RCC 7860 (cell line): ENCODE results near the gene GRIA3.
"Not testable (repeated sequence)": the region's sequence is repeated elsewhere in the genome, so short reads cannot be mapped to it uniquely, and the experiment has no call there.

ENCODE experiments used
- DNase-seq: peaks from one replicate; pipeline ENCODE4 v3.0.0-alpha.2; 2015; ENCODE audit warnings: low spot score
- FAIRE-seq: peaks from 2 replicates; lab custom pipeline; 2012; peaks lifted over from hg19 to GRCh38; lab: Jason Lieb, UNC

The GRIA3 gene

DNA sequence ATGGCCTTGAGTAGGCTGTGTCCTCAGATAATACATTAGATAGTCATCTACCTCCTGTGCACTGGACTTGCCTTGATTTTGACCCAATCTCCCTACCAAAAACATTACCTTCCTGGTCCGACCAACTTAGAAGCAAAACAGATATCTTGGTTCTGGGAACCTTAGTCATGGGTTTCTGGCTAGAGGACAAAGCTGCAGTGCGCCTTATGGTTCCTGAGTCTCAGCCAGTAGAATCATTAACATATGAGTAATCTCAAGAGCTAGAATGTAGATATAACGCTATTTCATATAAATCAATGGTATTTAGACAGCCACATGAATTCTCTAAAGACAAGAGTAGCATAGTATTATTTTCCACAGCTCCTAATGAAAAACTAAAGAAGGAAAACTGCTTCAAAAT is 83.1 kb downstream of the GRIA3 start:
- FAIRE-seq: no peak
- DNase-seq: no peak

DNA sequence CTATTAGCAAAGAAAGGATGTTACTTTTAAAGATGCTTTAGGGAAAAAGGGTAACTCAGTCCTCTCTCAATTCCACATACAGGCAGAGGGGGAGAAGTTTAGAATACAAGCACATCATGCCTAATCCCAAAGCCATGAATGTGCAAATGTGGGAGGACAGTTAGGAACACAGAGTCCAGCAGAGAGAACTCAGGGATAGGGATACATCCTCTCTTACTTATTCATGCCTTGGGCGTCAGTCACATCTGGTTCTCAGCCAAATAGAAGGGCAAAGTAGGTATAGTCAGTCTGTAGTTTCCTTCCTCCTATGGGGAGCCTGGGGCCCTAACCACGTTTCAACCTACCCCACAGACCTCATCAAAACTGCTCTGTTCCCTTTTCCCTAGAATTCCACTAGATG is 87.8 kb downstream of the GRIA3 start:
- FAIRE-seq (no peak), DNase-seq (no peak)

DNA sequence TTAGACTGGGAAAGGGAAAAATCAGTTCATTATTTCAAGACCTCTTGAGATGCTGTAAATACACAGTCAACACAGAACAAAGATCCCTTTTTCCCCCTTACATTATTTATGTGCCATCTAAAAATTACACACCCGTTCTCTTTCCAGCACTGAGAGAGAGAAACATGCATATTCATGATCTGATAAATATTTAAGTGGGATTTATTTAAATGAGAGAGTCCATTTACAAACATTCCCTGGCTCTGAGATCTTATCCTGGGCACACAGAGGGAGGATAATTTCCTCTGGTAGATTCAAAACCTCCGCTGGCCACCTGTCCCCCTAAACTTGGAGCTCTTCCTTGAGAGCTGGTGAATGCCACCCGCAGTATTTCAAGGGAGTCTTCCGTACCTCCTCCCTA is 88.6 kb downstream of the GRIA3 start:
- no peak for DNase-seq
- no peak for FAIRE-seq

DNA sequence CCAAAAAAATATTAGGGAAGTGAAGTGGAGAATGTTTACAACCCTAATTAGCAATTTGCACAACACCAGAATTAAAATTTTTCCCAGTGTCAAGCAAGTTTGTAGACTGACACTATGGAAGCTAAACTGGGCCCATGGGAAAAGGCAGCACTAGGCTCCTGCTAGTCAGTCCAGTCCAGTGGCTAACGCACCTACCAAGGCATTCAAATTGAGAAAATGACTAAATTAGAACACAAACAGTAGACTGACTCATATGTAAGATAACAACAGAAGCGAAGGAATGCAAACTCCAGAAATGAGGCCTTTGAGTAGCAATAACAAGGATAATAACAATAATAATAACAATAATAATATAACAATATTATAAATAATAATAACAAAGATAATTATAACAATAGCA is 90.7 kb downstream of the GRIA3 start:
- no peak for FAIRE-seq
- DNase-seq: no peak

DNA sequence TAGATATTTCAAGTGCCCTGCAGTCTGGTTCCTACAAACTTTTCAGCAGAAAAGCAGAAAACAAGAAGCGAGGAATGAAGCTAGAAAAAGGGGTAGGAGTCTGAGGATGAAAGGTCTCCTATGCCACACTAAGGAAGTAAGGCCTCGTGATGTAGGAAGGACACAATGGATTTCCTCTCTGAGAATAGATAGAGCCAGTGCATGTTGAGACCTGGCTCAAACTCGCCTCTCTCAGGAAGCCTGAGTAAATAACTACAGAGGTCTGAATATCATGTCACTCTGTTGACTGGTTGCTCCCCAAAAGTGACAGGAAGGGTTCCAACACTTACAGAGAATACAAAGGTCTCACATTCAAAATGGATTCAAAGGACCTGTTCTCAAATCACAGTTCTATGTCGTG is 93.3 kb downstream of the GRIA3 start:
- DNase-seq: no peak
- FAIRE-seq: no peak

DNA sequence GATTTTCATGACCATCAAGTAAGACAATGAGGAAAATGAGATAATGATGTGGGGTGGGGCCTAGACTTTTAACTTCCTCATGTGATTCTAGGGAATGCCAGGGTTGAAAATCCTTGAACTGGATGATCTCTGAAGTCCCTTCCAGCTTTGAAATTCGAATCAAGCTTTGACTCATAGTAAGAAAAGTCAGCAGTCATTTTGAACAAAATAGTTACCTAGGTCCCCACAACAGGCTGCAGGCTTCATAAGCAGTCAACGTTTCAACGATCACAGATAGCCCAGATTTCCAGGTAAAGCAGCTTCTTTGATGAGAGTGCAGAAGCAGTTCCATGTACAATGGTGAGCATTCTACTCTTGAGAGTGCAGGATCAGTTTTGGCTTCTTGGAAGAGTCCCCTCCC is 93.7 kb downstream of the GRIA3 start:
- no peak for DNase-seq
- FAIRE-seq: no peak

DNA sequence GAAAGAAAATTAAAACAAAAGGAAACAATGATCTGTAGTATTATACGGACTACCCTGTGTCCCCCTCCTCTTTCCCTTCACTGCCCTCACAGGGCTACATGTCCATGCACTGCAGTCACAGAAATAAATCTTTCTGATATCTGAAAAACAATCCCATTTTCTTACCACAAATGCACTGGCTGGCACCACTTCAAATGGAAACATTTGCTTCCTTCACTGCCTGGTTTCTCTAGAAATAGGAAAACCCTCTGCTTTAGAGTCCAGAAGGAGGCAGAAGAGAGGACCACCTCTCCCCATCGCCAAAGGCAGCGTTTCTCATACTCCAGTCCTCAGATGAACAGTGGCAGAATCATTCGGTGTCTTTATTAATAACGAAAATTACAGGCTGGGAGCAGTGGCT is 98.2 kb downstream of the GRIA3 start:
- FAIRE-seq: no peak
- DNase-seq: no peak

DNA sequence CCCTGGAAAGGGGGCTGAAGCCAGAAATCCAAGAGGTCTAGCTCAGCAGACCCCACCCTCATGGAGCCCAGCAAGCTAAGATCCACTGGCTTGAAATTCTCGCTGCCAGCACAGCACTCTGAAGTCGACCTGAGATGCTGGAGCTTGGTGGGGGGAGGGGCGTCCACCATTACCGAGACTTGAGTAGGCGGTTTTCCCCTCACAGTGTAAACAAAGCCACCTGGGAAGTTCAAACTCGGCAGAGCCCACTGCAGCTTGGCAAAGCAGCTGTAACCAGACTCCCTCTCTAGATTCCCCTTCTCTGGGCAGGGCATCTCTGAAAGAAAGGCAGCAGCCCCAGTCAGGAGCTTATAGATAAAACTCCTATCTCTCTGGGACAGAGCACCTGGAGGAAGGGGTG is 99.3 kb downstream of the GRIA3 start:
- not testable (repeated sequence) for DNase-seq, FAIRE-seq

DNA sequence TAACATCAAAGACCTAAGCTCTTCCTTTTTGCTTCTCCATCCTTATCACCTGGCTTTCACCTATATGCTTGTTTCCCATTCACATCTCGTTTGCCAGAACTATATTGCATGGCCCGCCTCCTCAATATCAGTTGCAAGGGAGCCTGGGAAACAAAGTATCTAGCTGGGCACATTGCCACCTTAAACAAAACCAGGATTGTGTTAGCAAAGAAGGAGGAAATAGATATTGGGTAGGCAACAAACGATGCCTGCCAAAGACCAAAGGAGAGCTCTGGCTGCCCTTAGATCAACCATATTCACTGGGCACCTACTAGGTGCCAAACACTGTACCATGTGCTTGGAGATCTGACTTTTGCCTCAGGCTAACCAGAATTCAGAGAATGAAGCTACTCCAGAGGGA is 107.5 kb downstream of the GRIA3 start:
- no peak for DNase-seq
- FAIRE-seq: no peak

DNA sequence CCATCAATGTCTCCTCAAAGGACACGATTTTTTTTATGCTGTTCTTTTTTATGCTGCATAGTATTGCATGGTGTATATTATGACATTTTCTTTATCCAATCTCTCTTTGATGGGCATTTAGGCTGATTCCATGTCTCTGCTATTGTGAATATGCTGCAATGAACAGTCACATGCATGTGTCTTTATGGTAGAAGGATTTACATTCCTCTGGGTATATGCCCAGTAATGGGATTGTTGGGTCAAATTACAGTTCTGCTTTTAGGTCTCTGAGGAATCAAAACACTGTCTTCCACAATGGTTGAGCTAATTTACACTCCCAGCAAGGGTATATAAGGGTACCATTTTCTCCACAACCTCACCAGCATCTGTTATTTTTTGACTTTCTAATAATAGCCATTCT is 113.9 kb downstream of the GRIA3 start:
- FAIRE-seq (no peak), DNase-seq (no peak)

DNA sequence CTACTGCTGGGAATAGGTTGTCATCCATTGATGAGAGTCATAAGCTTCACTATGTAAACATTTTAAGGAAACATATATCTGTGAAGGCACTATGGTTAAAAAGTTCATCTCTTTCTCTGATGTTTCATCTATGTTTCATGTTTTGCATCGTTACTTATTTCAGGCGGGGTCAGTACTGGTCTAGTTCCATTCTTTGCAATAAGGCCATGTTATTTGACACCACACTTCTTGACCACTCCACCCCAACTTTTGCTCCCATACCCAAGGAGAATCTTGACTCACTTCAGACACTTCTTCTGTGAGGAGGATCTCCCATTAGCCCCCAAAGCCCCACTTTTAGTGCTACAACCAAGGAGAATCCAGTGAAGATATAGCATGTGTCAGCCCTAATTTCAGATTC is 119.4 kb downstream of the GRIA3 start:
- DNase-seq (no peak), FAIRE-seq (no peak)

DNA sequence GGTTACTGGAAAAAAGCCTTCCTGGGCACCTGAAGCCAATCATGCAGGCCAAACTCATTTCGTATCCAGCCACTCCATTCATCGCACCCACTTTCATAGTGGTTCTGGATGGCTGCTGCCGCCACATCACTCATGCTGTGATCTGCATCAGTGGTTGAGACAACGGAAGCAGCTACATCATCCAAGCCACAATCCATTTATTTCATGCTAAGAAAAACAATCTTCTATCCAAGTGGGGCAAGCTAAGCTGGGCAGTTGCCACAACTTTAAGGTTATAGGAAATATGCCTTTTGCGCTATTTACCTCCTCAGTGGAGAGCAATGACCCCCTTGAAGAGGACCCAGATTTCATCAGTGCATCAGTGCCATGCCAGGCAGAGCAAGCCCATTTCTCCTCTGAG is 124.6 kb downstream of the GRIA3 start:
- FAIRE-seq (no peak), DNase-seq (peak; percentile 7)

DNA sequence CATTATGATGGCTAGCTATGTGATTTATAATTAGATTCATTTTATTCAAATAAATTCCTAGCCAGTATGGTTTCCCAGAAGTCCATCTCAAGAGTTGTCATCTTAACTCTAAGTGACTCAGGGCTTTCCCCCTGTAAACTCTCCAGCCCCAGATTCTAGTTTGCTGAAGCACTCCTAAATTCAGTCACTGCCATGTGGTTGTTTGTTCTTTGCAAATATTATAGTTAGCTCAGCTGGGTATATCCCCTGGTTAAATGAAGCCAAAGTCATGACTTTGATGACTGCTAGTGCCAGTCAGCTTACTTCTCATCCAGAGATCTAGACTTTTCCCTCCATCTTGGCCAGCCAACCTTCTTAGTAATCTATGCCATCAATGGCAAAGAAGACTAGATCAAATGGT is 126.0 kb downstream of the GRIA3 start:
- FAIRE-seq: no peak
- no peak for DNase-seq

DNA sequence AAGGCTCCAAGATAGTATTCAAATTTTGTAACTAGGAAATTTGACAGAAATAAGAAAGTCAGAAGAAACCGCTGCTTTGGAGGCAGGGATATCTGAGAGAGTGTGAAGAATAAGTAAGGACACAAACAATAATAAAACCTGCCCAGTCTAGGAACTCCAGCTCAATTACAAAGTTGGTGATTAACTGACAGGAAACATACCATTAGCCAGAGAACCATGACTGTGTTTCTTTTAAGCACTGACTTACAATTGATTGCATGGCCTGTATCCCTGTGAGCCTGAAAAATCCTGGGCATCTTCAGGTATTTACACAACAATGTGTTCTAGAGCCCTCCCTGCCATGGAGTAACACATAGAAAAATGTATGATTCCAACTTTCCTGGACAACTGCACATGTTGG is 127.4 kb downstream of the GRIA3 start:
- DNase-seq (no peak), FAIRE-seq (no peak)

DNA sequence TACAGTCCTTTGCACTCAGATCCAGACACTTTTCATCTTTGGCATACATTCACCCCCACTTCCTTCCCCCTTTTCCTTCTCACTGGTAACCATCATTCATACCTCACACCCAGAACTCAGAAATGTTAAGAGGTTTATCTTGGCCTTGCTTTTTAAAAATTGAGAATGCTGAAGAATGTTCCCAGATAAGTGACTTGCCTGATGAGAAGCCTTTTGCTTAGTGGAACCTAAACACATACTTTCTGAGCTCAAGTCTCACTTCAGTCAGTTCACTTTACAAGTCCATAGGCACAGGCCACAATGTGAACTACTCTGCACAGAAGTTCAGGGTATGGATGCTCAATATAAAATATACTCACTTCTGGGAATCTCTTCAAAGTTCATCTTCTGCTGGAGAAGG is 129.4 kb downstream of the GRIA3 start:
- FAIRE-seq: no peak

DNA sequence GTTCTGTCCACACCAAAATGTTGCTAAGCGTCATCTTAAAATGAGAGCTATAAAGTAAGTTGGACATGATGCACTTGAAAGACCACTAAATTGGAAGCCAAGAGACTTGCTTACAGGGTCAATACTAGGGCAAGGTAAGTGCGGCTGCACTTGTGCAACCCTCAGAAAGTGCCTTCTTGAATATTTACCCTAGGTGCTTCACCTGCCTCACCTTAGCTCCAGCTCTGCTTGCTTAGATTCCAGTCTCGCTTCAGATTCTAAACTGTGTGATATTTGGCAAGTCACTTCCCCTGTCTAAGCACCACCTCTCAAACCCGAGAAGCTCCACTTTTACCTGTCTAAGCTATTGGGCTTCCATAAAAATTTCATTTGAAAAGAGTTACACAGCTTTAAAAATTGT is 136.5 kb downstream of the GRIA3 start:
- FAIRE-seq (no peak), DNase-seq (no peak)

More for the DNA sequence above, 129.4 kb downstream of the GRIA3 start:
- no peak for DNase-seq

DNA sequence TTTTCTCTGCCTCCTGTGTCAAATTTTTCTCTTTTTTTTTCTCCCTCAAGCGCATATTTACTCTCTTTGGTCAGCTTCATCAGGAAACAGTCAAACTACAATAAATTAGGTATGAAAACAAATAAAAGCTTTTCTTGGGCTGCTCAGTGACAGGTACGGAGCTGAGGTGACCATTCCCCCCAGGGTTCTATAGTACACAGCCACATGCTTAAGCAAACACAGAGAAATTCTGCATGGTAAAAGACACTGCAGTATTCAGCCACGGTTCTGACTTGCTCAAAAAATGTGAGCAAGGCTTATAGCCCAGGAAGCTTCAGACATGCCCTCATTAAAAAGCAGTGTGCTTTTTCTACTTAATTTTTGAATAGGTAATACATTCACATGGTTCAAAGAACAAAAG is 138.5 kb downstream of the GRIA3 start:
- no peak for FAIRE-seq
- DNase-seq: no peak

DNA sequence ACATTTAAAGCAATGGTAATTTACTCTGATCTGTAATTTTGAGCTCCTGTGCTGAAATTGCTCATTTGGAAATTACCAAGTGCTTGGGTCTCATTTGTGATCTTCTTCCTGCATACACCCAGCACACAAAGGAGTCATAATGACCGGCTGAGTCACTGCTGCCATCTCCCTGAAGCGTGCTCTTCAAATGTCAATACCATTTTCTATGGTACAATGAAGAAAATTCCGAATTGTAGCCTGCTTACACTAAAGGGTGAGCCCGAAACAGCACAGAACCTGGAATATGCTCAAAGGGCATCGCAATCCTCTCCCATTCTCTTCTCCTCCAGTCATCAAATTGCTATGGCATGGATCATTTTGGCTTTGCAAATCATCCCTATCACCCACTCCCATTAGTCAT is 140.5 kb downstream of the GRIA3 start:
- no peak for FAIRE-seq
- no peak for DNase-seq

DNA sequence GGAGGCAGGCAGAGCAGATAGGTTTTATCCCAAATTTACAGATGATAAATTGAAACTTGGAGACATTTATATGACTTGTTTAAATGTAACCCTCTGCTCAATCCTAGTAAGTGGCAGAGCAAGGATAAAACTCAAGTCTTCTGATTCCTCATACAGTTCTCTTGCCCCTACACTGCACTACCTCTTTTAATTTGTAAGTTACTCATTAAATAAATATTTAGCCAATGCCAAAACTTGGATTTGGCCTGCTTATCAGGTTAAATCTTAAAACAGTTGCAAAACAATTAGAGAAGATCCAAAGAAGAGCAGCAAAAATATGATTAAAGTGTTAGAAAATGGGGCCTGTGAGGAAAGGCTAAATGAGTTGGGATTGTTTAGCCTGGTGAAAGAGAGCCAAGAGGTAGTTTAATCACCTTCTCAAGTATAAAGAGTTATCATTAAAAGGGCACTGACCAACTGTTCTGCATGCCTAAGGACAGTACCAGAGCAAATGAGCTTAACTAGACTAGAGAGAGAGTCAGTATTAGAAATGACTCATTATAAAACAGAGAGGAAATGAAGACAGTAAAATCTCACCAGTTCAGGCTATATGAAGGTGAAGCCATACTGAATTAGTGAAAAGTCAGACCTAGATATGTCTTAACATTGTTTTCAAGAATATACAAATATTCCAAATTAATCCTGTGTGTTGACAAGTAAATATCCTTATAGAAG is 146.3 kb downstream of the GRIA3 start:
- DNase-seq (no peak), FAIRE-seq (no peak)

DNA sequence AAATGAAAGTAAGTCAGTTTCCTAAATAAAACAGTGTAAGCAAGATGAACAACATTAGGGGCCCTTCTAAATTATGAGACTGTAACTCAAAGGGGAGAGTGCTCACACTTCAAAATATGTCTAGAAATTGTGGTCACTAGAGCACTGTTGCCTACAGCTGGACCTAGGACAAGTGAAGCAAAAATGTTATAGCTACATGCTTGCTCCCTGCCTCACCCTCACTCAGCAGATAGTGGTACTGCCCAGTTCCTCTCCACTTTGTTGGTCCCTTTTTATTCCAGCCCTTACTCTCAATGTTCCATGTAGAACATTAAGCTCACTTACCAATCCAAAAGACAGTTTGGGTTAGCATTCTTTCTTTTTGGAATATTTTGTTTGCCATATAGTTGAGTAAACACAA is 147.3 kb downstream of the GRIA3 start:
- DNase-seq (no peak), FAIRE-seq (no peak)

DNA sequence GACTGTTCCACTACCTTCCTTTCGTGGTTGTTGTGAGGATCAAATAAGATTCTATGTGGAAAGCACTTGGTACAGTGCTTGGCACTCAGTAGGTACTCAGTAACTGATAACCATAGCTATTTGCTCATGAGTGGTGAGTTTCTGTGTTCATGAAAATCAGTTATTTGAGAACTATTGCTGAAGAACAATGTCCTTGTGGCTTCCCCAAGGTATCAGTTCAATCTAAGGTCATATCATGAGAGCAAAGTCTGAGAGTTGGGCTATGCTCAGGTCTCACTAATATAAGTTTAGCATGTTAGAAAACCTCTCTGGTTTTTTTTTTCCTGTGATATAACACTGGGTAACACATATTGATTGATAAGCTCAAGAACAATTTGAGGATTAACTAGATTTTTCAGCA is 147.8 kb downstream of the GRIA3 start:
- DNase-seq (no peak), FAIRE-seq (no peak)

DNA sequence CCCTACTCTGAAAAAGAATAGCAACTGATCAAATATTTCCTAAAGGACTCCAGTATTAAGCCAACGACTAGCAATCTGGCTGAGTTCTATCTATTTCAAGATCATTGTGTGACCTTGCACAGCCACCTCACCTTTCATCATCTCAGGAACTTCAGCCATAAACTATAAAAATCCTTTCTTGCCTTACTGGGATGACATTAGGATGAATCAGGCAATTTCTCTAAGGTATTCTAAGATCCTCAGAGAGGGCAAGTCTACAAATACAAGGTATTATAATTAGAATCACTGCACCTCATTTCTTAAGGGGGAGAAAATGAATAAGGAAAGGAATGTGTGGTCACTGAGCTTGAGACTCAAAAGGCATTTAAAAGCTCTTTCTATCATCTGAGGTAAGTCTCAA is 152.6 kb downstream of the GRIA3 start:
- FAIRE-seq: no peak
- DNase-seq: no peak

DNA sequence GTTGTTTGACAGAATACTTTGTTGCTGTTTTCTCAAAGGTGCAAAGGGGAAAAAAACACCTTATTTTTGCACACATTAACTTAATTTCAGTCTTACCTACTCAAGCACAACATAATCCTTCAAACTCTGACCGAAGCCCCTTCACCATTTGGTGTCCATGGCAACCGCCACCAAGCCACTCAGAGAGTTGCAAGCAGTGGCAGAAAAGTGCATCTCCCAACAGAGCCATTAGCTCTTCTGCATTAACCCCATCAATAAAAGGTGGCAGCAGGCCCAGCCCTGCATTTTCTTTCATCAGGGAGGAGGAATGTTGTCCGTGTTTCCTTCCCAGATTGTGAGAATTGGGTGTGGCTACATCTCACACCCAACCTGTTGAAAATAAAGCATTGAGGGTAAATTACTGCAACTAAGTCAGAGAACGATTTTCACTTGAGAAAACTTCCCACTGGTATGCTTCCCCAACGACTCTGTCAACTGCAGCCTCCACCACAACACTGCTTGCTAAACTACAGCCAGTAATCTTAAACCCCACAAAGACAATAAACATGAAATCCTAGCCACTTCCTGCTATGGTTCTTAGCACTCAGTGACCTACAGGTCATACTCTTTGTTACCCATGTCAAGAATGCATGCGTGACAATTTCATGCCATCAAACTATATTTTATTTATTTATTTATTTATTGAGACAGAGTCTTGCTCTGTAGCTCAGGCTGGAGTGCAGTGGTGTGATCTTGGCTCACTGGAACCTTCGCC is 154.0 kb downstream of the GRIA3 start:
- FAIRE-seq (no peak), DNase-seq (no peak)
